K562 (cell line): ENCODE measurements around the gene DVL2. TPM values are rescaled to one million over a fixed set of nuclear protein-coding genes. Genes with fewer than 3 reads are reported as not detected.

Experiments used
- ARID3A ChIP-seq: IDR thresholded peaks from 2 replicates; pipeline ENCODE4 v1.6.1; 2012; ENCODE audit warnings: low read depth, low read length, improper control_type of control experiment, borderline replicate concordance
- ARID4B ChIP-seq: sonication (generic); formaldehyde crosslinking; IDR thresholded peaks from 2 replicates; pipeline ENCODE4 v1.8.0; 2022; ENCODE audit warnings: mild to moderate bottlenecking, missing genetic modification reagents
- FOXJ3 ChIP-seq: sonication (generic); formaldehyde crosslinking; IDR thresholded peaks from 2 replicates; pipeline ENCODE4 v1.4.0; 2020; ENCODE audit warnings: mild to moderate bottlenecking, missing genetic modification reagents
- FOXM1 ChIP-seq, 2 experiments: fragments of 450-650 bp in 1 of 2; sonication (generic) in 1 of 2; formaldehyde crosslinking in 1 of 2; IDR thresholded peaks; 2 replicates each; pipeline versions ENCODE4 v1.6.1 to v1.9.0; 2017 to 2022; ENCODE audit warnings: low read depth in 2 of 2, mild to moderate bottlenecking in 2 of 2, missing genetic modification reagents in 1 of 2, moderate library complexity in 1 of 2
- GABPB1 ChIP-seq: sonication (generic); formaldehyde crosslinking; IDR thresholded peaks from 2 replicates; pipeline ENCODE4 v1.8.0; 2022; ENCODE audit warnings: mild to moderate bottlenecking, missing genetic modification reagents
- MAX ChIP-seq: sonication (generic); formaldehyde crosslinking; IDR thresholded peaks from 2 replicates; pipeline ENCODE4 v1.9.0; 2022; ENCODE audit warnings: mild to moderate bottlenecking, missing genetic modification reagents
- MXI1 ChIP-seq: IDR thresholded peaks from 2 replicates; pipeline ENCODE4 v1.6.1; 2011; ENCODE audit warnings: low read depth, mild to moderate bottlenecking, improper control_type of control experiment, low read length
- POLR2H ChIP-seq: IDR thresholded peaks from 2 replicates; pipeline ENCODE4 v1.6.1; 2016; ENCODE audit warnings: missing genetic modification characterization, low read depth, mild to moderate bottlenecking, control low read depth, missing compliant biosample characterization, moderate library complexity
- RBM14 ChIP-seq: fragments of 200-400 bp; formaldehyde crosslinking; IDR thresholded peaks from 2 replicates; pipeline ENCODE4 v1.6.1; 2018; ENCODE audit warnings: low read depth, mild to moderate bottlenecking, low read length, moderate library complexity, borderline replicate concordance; ENCODE audit not compliant: insufficient read depth
- STAT5A ChIP-seq: IDR thresholded peaks from 2 replicates; pipeline ENCODE4 v1.6.1; 2012; ENCODE audit warnings: low read length, inconsistent platforms, borderline replicate concordance
- TAF1 ChIP-seq: IDR thresholded peaks from 2 replicates; pipeline ENCODE4 v1.6.1; 2011; ENCODE audit warnings: mild to moderate bottlenecking, low read length, moderate library complexity; ENCODE audit not compliant: insufficient read depth, control insufficient read depth, severe bottlenecking; ENCODE audit errors: extremely low read depth
- TFAP4 ChIP-seq: sonication (generic); formaldehyde crosslinking; IDR thresholded peaks from 2 replicates; pipeline ENCODE4 v1.8.0; 2022; ENCODE audit warnings: missing genetic modification reagents, mild to moderate bottlenecking, moderate library complexity, borderline replicate concordance
- UBTF ChIP-seq, 2 experiments: IDR thresholded peaks; 2 replicates each; pipeline ENCODE4 v1.6.1; 2012; ENCODE audit warnings: improper control_type of control experiment in 2 of 2, low read depth in 2 of 2, low read length in 2 of 2, borderline replicate concordance in 1 of 2
- ZFX ChIP-seq: sonication (generic); formaldehyde crosslinking; IDR thresholded peaks from 2 replicates; pipeline ENCODE4 v1.8.0; 2022; ENCODE audit warnings: mild to moderate bottlenecking, missing genetic modification reagents, moderate library complexity
- polyA plus RNA-seq, 8 experiments: library from polyadenylated mRNA; depleted of rRNA in 4 of 8; stranded (reverse) in 5 of 8; unstranded in 3 of 8; fragments of >200 nt; fragmentation: Nextera tagmentation in 2 of 8; fragmentation: Illumina TruSeq in 1 of 8; extraction: Ambion mirVana in 2 of 8; extraction: Trizol in 1 of 8; gene quantifications; 2 replicates each; pipeline versions ENCODE4 v1.2.1 to v1.2.3, GENCODE V29; 2011 to 2014; ENCODE audit warnings: inconsistent platforms in 1 of 8, missing spikeins in 1 of 8
- total RNA-seq, 7 experiments: library from RNA; depleted of rRNA in 6 of 7; stranded (reverse); fragments of >200 nt in 6 of 7; fragmentation: Illumina TruSeq in 2 of 7; extraction: Trizol in 2 of 7; gene quantifications; 2 replicates each; pipeline versions ENCODE4 v1.2.1 to v1.2.3, GENCODE V29; 2011 to 2021; ENCODE audit warnings: low replicate concordance in 1 of 7

The DVL2 gene
- total and polyA plus RNA-seq, 9 of the 15 experiments (the other 6 are each of a cell fraction or from before 2014, with no cell fraction given) = 1.3 to 49.5 (median 24.3) TPM

GRCh38 chr17:7237761-7238419 lies 3.6 kb upstream of the DVL2 start (continued):
- TF ChIP-seq ARID4B (CRISPR knock-in tag) (0 out of 2 replicates have a peak, but pooled peaks have one; percentile 32), RBM14 (no peak), ZFX (CRISPR knock-in tag) (peak; percentile 60), TAF1 (peak; percentile 50), TFAP4 (peak; percentile 75), ARID3A (no peak), MAX (peak; percentile 25; the same call in 1 of the 2 replicates), UBTF (IDR thresholded peaks at IDR 0.05; ENCODE audit: borderline replicate concordance in 1 of 2, low read depth in 2 of 2, low read length in 2 of 2) (peak in 1 of 2 experiments; percentile 55; a peak in 1 of 4 replicates), FOXM1 (IDR thresholded peaks at IDR 0.05; ENCODE audit: low read depth) (no peak), FOXM1 (CRISPR knock-in tag; IDR thresholded peaks at IDR 0.05; ENCODE audit: low read depth) (0 out of 2 replicates have a peak, but pooled peaks have one; percentile 7), MXI1 (0 out of 2 replicates have a peak, but pooled peaks have one; percentile 15), FOXJ3 (CRISPR knock-in tag) (no peak), STAT5A (no peak), POLR2H (0 out of 2 replicates have a peak, but pooled peaks have one; percentile 48), GABPB1 (CRISPR knock-in tag) (peak; percentile 19; the same call in 1 of the 2 replicates)
